ENCODE measurements around the gene GRID2. TPM values are rescaled to one million over a fixed set of nuclear protein-coding genes. Genes with fewer than 3 reads are reported as not detected.
"Not testable (repeated sequence)": the region's sequence is repeated elsewhere in the genome, so short reads cannot be mapped to it uniquely, and the experiment has no call there.

The GRID2 gene
- total RNA-seq, 6 donors from 2014 or later: 0.76 TPM; not detected in 5

GRCh38 chr4:92268642-92269041 is 35.1 kb upstream of the GRID2 start:
- DNase-seq: no peak
- Histone ChIP-seq H3K27ac (no peak overlapping the region), H3K9me3 (no peaks in the 10 kb centered on the region), H3K4me3 (no peak overlapping the region), H3K27me3 (no peaks in the 10 kb centered on the region), H3K4me1 (no peaks in the 10 kb centered on the region), H3K36me3 (no peaks in the 10 kb centered on the region)
- ATAC-seq (ENCODE audit: low FRiP score in 2 of 2): no peak
- TF ChIP-seq EP300 (IDR thresholded peaks at IDR 0.05): no peak
- no peak for TF ChIP-seq CTCF (IDR thresholded peaks at IDR 0.05)
- WGBS, 2 donors: 87 to 95% methylated on average over 4 of the region's 4 CpGs

- Histone ChIP-seq H3K9me3 (no peaks in the 10 kb centered on the region), H3K4me1 (no peaks in the 10 kb centered on the region), H3K36me3 (no peaks in the 10 kb centered on the region), H3K27ac (no peak overlapping the region), H3K27me3 (no peaks in the 10 kb centered on the region), H3K4me3 (no peak overlapping the region)
- TF ChIP-seq CTCF (IDR thresholded peaks at IDR 0.05): no peak
- TF ChIP-seq EP300 (IDR thresholded peaks at IDR 0.05): no peak
- TF ChIP-seq POLR2AphosphoS5 (IDR thresholded peaks at IDR 0.05): no peak
- TF ChIP-seq POLR2A (IDR thresholded peaks at IDR 0.05): no peak
- ATAC-seq (ENCODE audit: low FRiP score in 2 of 2) (no peak), DNase-seq (no peak)
- 76 to 83% methylated on average over 2 of the region's 2 CpGs for WGBS, 2 donors
Measured at GRCh38 chr4:92270908-92271307, 32.9 kb upstream of the GRID2 start.

- H3K27ac ChIP-seq; H3K9me3 ChIP-seq; H3K27me3 ChIP-seq; H3K36me3 ChIP-seq; DNase-seq; H3K4me1 ChIP-seq; ATAC-seq (ENCODE audit: low FRiP score in 2 of 2); H3K4me3 ChIP-seq: not testable (repeated sequence)
- WGBS, 2 donors: 75 to 84% methylated on average over 4 of the region's 4 CpGs
Measured at GRCh38 chr4:92271551-92271950, 32.2 kb upstream of the GRID2 start.

- WGBS, 2 donors: 88 to 90% methylated on average over 8 of the region's 8 CpGs
- not testable (repeated sequence) for H3K9me3 ChIP-seq; H3K4me1 ChIP-seq; H3K4me3 ChIP-seq; H3K36me3 ChIP-seq; DNase-seq; ATAC-seq (ENCODE audit: low FRiP score in 2 of 2); H3K27ac ChIP-seq; H3K27me3 ChIP-seq
Measured at GRCh38 chr4:92277057-92277881, 26.5 kb upstream of the GRID2 start.

GRCh38 chr4:92279296-92279695 is 24.5 kb upstream of the GRID2 start:
- TF ChIP-seq POLR2AphosphoS5 (IDR thresholded peaks at IDR 0.05) (no peak), CTCF (IDR thresholded peaks at IDR 0.05) (no peak), EP300 (IDR thresholded peaks at IDR 0.05) (no peak), POLR2A (IDR thresholded peaks at IDR 0.05) (no peak)
- Histone ChIP-seq H3K4me3 (no peak overlapping the region), H3K4me1 (no peaks in the 10 kb centered on the region), H3K9me3 (no peaks in the 10 kb centered on the region), H3K36me3 (no peaks in the 10 kb centered on the region), H3K27ac (no peak overlapping the region), H3K27me3 (no peaks in the 10 kb centered on the region)
- 86 to 93% methylated on average over 1 of the region's 1 CpG for WGBS, 2 donors
- ATAC-seq (ENCODE audit: low FRiP score in 2 of 2) (no peak), DNase-seq (no peak)

GRCh38 chr4:92299152-92299551 is 4.6 kb upstream of the GRID2 start:
- peaks cover 0 to 6% (median 5%) of the 10 kb centered on the region in 4 donors for H3K4me1 ChIP-seq
- H3K9me3 ChIP-seq: no peaks in the 10 kb centered on the region
- no peak overlapping the region for H3K27ac ChIP-seq
- no peaks in the 10 kb centered on the region for H3K36me3 ChIP-seq
- DNase-seq: no peak
- TF ChIP-seq EP300 (IDR thresholded peaks at IDR 0.05): no peak
- no peak for TF ChIP-seq CTCF (IDR thresholded peaks at IDR 0.05)
- TF ChIP-seq POLR2A (IDR thresholded peaks at IDR 0.05): no peak
- TF ChIP-seq POLR2AphosphoS5 (IDR thresholded peaks at IDR 0.05): no peak
- no peak overlapping the region for H3K4me3 ChIP-seq
- no peak for ATAC-seq (ENCODE audit: low FRiP score in 2 of 2)
- peaks cover 0 to 5% (median 1%) of the 10 kb centered on the region in 4 donors for H3K27me3 ChIP-seq

All from upper lobe of left lung (tissue), 6 donors.